Fibroblast of skin of left quadriceps (primary cell): ENCODE measurements around the gene TAOK1.
A peak's percentile ranks its signal among the peaks of the same experiment; 100 is the strongest.

Experiments used
- DNase-seq, 2 experiments: peaks; one replicate each; pipeline ENCODE4 v3.0.0-alpha.2; 2013; ENCODE audit warnings: low read depth in 2 of 2

The TAOK1 gene

GRCh38 chr17:29378500-29378899 is 11.7 kb upstream of the TAOK1 start:
- DNase-seq, result no peak

- no peak for DNase-seq
Observed at GRCh38 chr17:29379084-29379991, 10.8 kb upstream of the TAOK1 start.

- DNase-seq, result no peak
Observed at GRCh38 chr17:29383686-29384085, 6.5 kb upstream of the TAOK1 start.

- no peak for DNase-seq
Observed at GRCh38 chr17:29384901-29385300, 5.3 kb upstream of the TAOK1 start.

- DNase-seq, result no peak
Observed at GRCh38 chr17:29386760-29387159, 3.4 kb upstream of the TAOK1 start.

- DNase-seq, result no peak
Observed at GRCh38 chr17:29388937-29389336, 1.2 kb upstream of the TAOK1 start.

- DNase-seq, result no peak
Observed at GRCh38 chr17:29390851-29391631, 878 bp downstream of the TAOK1 start.

- DNase-seq, result no peak
Observed at GRCh38 chr17:29393436-29393835, 3.3 kb downstream of the TAOK1 start.

- no peak for DNase-seq
Observed at GRCh38 chr17:29394761-29395160, 4.6 kb downstream of the TAOK1 start.

- DNase-seq, result no peak
Observed at GRCh38 chr17:29396066-29396465, 5.9 kb downstream of the TAOK1 start.

GRCh38 chr17:29399634-29400033 is 9.5 kb downstream of the TAOK1 start:
- DNase-seq, result no peak

- no peak for DNase-seq
Observed at GRCh38 chr17:29400818-29401217, 10.7 kb downstream of the TAOK1 start.

GRCh38 chr17:29401258-29401657 is 11.1 kb downstream of the TAOK1 start:
- DNase-seq, result no peak

- DNase-seq, result no peak
Observed at GRCh38 chr17:29407856-29408255, 17.7 kb downstream of the TAOK1 start.

GRCh38 chr17:29409963-29410362 is 19.8 kb downstream of the TAOK1 start:
- no peak for DNase-seq

- DNase-seq, result peak; percentile 80 to 82
Observed at GRCh38 chr17:29412780-29413565, 22.8 kb downstream of the TAOK1 start.

GRCh38 chr17:29420128-29420527 is 30.0 kb downstream of the TAOK1 start:
- no peak for DNase-seq

GRCh38 chr17:29430275-29430674 is 40.1 kb downstream of the TAOK1 start:
- DNase-seq, result no peak

- no peak for DNase-seq
Observed at GRCh38 chr17:29433541-29433940, 43.4 kb downstream of the TAOK1 start.

GRCh38 chr17:29434550-29434949 is 44.4 kb downstream of the TAOK1 start:
- no peak for DNase-seq

GRCh38 chr17:29442451-29442850 is 52.3 kb downstream of the TAOK1 start:
- DNase-seq, result no peak
